PC-3 (cell line): ENCODE data around the gene GNG4.

Source experiments
- CTCF ChIP-seq: fragments of 300-600 bp; sonication (generic); conservative IDR thresholded peaks from 2 replicates; pipeline ENCODE4 v1.5.1; 2017; ENCODE audit warnings: antibody characterized with exemption, low read depth, mild to moderate bottlenecking, low read length
- EZH2 ChIP-seq: fragments of 300-600 bp; sonication (generic); IDR thresholded peaks from one replicate; pipeline ENCODE4 v1.6.1; 2017; ENCODE audit warnings: antibody characterized with exemption, mild to moderate bottlenecking, low read length; ENCODE audit not compliant: unreplicated experiment
- EZH2phosphoT487 ChIP-seq: fragments of 300-600 bp; sonication (generic); IDR thresholded peaks from 2 replicates; pipeline ENCODE4 v1.6.1; 2018; ENCODE audit warnings: mild to moderate bottlenecking, antibody characterized with exemption, low read length, borderline replicate concordance

- TF ChIP-seq CTCF (no peak), EZH2phosphoT487 (no peak), EZH2 (no peak)
Observed at GRCh38 chr1:235503403-235504121, 146.0 kb downstream of the GNG4 start.
